Activated T-cell treated with anti-CD3 and anti-CD28 coated beads, Interleukin-2, amount 50 U/mL, for 72 hours (primary cell): ENCODE data around the gene ADORA3. TPM values are rescaled to one million over a fixed set of nuclear protein-coding genes. Genes with fewer than 3 reads are reported as not detected.

Experiments
- ATAC-seq, 2 donors: fragments of 150-1000 bp; cut with Tn5 transposase; replicated peaks in 1 of 2; 2 replicates each; pipeline ENCODE4 v1.10.0; 2021; ENCODE audit warnings: moderate library complexity in 2 of 2, mild to moderate bottlenecking in 1 of 2
- DNase-seq, 2 donors: peaks; one replicate each; pipeline ENCODE4 v3.0.0; 2021 to 2022; ENCODE audit warnings: mixed read lengths in 1 of 2
- H3K27ac Mint-ChIP-seq: one replicate; pipeline ENCODE4 v1.8.0; 2022; ENCODE audit warnings: mild to moderate bottlenecking, moderate library complexity, mixed read lengths
- H3K27me3 Mint-ChIP-seq: one replicate; pipeline ENCODE4 v1.8.0; 2022; ENCODE audit warnings: low read depth, mixed read lengths
- H3K36me3 Mint-ChIP-seq, 2 donors: one replicate each; pipeline ENCODE4 v1.8.0; 2022; ENCODE audit warnings: mixed read lengths in 2 of 2, mild to moderate bottlenecking in 1 of 2; ENCODE audit not compliant: insufficient read depth in 2 of 2
- H3K4me1 Mint-ChIP-seq: one replicate; pipeline ENCODE4 v1.8.0; 2022; ENCODE audit warnings: low read depth, mixed read lengths
- H3K4me3 Mint-ChIP-seq, 2 donors: one replicate each; pipeline ENCODE4 v1.8.0; 2022; ENCODE audit warnings: mild to moderate bottlenecking in 2 of 2, mixed read lengths in 2 of 2, moderate library complexity in 2 of 2
- H3K9me3 Mint-ChIP-seq, 2 donors: one replicate each; pipeline ENCODE4 v1.8.0; 2022; ENCODE audit warnings: mixed read lengths in 2 of 2
- total RNA-seq, 2 donors: library from RNA; stranded (reverse); gene quantifications; one replicate each; pipeline ENCODE4 v1.2.3, GENCODE V29; 2022

Gene ADORA3
- total RNA-seq, 2 donors from 2014 or later = 0.58 TPM; not detected in 1

DNA sequence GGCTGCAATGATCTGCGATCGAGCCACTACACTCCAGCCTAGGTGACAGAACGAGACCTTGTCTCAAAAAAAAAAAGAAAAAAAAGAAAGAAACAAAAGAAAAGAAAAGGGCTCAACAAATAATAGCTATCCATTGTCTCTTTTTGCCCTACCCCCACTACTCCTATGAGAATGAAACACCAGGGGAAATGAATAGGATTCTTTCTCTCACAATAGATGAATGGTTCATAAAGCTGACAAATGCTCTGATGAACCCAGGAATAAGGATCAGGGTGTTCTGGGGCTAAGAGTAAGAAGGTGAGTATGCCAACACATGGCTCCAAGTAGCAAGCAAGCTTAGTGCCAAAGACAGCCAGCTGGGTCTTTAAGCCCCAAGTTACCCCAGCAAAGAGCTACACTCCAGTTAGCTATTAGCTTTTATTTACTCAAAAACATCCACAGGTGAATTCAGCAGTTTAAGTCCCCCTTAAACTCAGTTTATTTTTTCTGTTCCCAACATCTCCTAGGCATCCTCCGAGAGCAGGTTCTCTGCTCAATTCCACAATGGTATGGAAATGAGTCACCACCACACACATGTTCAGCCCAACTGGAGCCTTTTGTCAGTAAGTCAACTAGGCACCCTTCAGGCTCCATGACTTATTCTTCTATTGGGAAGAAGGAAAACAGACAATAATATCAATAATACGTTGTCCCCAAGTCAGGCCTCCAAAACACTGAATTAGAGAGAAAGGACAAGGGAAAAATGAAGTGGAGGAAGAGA, 4.2 kb downstream of the ADORA3 start:
- Mint-ChIP-seq H3K36me3 (peaks cover 16 to 17% of the 10 kb centered on the region in 2 donors), H3K9me3 (peaks cover 7 to 16% of the 10 kb centered on the region in 2 donors), H3K27me3 (no peaks in the 10 kb centered on the region), H3K4me1 (peaks cover 41% of the 10 kb centered on the region), H3K4me3 (no peak overlapping the region), H3K27ac (no peak overlapping the region)
- ATAC-seq (no peak), DNase-seq (no peak)

DNA sequence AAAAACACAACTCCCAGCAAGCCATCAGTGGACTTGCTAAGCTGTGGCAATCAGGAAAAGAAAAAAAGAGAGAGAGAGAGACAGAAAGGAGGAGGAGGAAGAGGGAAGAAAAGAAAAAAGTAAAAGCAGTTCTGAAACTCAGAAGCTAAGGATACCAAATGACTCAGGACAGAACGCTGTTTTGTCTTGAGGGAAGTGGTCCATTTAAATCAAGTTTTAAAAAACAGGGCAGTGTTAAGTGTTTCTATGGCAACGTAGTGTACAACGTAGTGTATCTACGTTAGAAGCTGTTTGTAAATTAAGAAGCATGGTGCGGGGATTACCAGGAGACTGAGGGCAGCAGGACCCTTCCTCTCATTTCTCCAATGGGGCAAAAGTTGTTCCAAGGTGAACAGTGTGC, 5.8 kb downstream of the ADORA3 start:
- H3K4me3 Mint-ChIP-seq = peak overlapping the region; percentile 46 to 47
- DNase-seq = no peak

DNA sequence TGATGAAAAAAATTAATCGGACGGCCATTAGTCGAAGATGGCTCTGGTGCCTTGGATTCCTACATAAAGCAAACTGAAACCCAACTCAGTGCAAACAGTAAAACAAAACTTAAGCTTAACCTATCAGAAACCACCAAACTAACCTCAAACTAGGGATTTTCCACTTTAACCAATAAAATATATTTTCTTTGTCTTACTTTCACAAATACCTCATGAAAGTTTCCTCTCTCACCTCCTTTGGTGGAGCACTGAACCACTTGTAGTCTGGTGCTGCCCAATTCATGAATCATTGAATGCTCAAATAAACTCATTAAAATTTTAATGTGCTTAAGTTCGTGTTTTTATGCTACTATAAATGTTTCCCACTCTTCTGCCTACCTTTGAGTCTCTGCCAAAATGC, 7.0 kb downstream of the ADORA3 start:
- DNase-seq = no peak
- Mint-ChIP-seq H3K27ac (peak overlapping the region; percentile 90), H3K27me3 (no peaks in the 10 kb centered on the region), H3K9me3 (peaks cover 8 to 17% of the 10 kb centered on the region in 2 donors), H3K4me3 (peak overlapping the region in 1 of 2 donors; percentile 54), H3K4me1 (peaks cover 33% of the 10 kb centered on the region), H3K36me3 (peaks cover 16 to 17% of the 10 kb centered on the region in 2 donors)
- peak; percentile 80 to 85 for ATAC-seq

More for the DNA sequence above, 5.8 kb downstream of the ADORA3 start:
- Mint-ChIP-seq H3K9me3 (peaks cover 8 to 17% of the 10 kb centered on the region in 2 donors), H3K27me3 (no peaks in the 10 kb centered on the region), H3K27ac (peak overlapping the region; percentile 44), H3K4me1 (peaks cover 30% of the 10 kb centered on the region), H3K36me3 (peaks cover 16 to 17% of the 10 kb centered on the region in 2 donors)
- peak; percentile 60 to 66 for ATAC-seq

DNA sequence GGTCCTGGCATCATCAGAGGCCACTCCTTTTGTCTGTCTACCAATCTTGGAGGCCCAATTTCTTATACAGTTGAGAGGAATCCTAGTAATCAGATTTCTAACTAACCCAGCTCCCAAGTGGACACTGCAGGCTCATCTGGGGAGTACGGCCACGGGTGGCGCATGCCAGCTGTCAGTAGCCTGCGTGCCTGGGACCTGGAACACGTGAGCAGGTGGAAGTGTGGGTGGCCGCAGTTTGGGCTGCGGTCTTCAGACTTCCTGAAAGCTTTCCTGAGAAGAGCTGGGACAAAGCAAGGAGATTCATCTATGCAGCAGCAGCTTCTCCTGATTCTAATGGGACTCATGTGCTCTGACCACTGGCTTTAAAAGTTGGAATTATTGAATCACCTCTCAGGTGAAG, 12.4 kb downstream of the ADORA3 start:
- Mint-ChIP-seq H3K9me3 (peaks cover 5 to 8% of the 10 kb centered on the region in 2 donors), H3K27me3 (no peaks in the 10 kb centered on the region), H3K4me1 (peaks cover 14% of the 10 kb centered on the region), H3K27ac (no peak overlapping the region), H3K36me3 (peaks cover 4 to 8% of the 10 kb centered on the region in 2 donors), H3K4me3 (no peak overlapping the region)
- no peak for ATAC-seq
- no peak for DNase-seq

DNA sequence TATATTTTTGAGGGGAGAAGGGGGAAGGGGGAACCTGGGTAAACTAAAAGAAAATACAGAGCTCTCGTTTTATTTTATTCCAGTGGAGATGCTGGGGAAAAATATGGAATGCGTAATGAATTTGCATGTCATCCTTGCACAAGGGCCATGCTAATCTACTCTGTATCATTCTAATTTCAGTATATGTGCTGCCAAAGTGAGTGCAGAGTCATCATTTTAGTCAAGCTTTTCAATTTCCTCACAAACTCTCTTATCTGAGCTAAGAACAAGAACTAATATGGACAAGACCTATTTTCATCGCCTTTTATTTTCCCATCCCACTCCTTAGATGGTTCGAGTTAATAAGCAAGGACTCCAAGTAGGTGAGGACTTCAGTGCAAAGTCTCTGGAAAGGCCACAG, 13.2 kb downstream of the ADORA3 start:
- Mint-ChIP-seq H3K27ac (no peak overlapping the region), H3K4me1 (peaks cover 8% of the 10 kb centered on the region), H3K9me3 (peaks cover 3 to 5% of the 10 kb centered on the region in 2 donors), H3K4me3 (no peak overlapping the region), H3K36me3 (peaks cover under 1 to 4% of the 10 kb centered on the region in 2 donors), H3K27me3 (no peaks in the 10 kb centered on the region)
- DNase-seq = no peak
- ATAC-seq = no peak

DNA sequence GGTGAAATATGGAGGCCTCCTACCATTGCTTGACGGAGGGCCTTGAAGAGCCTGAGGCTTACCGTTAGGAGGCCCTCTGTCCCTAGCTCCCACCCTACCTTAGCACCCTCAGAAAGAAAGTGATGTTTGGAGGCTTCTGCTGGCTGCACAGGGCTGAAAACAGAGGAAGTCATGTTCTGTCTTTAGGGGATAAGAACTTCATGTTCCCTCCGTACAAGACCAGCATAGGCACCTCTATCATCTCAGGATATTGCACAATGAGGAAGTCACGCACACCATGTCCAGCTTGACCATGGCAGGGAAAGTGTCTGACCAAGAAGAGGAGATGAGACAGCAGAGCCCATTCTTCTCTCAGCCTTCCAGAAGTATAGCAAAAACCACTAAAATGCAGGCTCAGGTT, 13.8 kb downstream of the ADORA3 start:
- Mint-ChIP-seq H3K36me3 (peaks cover 0 to 1% of the 10 kb centered on the region in 2 donors), H3K4me1 (peaks cover 8% of the 10 kb centered on the region), H3K4me3 (no peak overlapping the region), H3K27ac (no peak overlapping the region), H3K27me3 (no peaks in the 10 kb centered on the region), H3K9me3 (peaks cover 3 to 5% of the 10 kb centered on the region in 2 donors)
- ATAC-seq (no peak), DNase-seq (no peak)

DNA sequence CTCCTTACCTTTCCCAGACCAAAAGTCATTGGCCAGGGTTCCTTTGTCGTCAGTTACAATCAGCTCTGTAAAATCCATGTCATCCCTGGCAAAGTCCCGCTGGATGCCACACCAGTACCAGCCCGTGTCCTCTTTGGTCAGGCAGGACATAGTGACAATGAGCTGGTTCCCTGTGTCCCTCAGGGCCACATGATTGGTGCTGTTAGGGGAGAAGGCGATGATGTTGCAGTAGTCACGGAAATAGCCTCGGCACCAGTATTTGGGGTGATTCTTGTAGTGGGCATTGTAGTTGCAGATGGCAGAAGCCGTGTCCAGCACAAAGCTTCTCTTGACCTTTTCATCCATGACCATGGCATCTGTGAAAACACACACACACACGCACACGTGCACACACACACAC, 14.8 kb downstream of the ADORA3 start:
- no peak overlapping the region for H3K4me3 Mint-ChIP-seq
- ATAC-seq = no peak
- no peak overlapping the region for H3K27ac Mint-ChIP-seq

DNA sequence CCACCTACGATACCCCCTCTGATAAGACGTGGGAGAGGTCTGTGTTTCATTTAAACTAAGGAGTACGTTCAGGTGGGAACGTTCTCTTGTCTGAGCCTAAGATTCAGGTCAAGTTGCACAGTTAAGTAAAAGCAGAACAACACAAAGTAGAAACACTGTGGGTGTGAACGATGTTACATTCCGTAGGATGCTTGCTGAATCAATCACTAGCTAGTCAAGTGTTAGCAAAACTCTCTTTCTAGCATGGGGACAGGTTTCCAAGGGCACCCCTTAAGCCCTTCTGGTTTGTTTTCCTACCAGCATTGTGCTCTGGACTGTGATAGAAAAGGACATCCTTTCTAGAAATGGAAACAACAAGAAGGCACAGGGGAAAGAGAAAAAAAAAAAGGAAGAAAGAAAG, 16.3 kb downstream of the ADORA3 start:
- Mint-ChIP-seq H3K9me3 (no peaks in the 10 kb centered on the region), H3K27ac (no peak overlapping the region), H3K27me3 (no peaks in the 10 kb centered on the region), H3K36me3 (no peaks in the 10 kb centered on the region), H3K4me3 (no peak overlapping the region), H3K4me1 (peaks cover 12% of the 10 kb centered on the region)
- ATAC-seq (no peak), DNase-seq (no peak)

More for the DNA sequence above, 14.8 kb downstream of the ADORA3 start:
- Mint-ChIP-seq H3K4me1 (peaks cover 8% of the 10 kb centered on the region), H3K36me3 (no peaks in the 10 kb centered on the region), H3K27me3 (no peaks in the 10 kb centered on the region), H3K9me3 (no peaks in the 10 kb centered on the region)
- no peak for DNase-seq

DNA sequence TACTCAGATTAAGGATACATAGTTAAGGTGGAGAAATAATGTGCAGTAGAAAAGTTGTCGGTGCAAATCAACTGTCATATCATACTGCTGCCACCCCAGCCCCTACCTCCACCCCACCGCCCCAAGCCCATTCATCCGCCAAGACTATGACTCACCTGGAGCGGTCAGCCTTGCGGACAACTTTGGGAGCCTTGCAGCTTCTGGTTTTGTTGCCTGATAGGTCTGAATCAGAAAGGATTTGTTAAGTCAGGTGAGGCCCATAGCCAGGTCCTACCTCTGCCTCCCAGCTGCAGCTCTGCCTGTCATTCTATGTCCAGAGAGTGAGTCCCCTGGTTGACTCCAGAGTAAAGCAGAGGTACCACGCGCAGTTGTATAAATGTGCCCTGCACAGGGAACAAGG, 17.0 kb downstream of the ADORA3 start:
- Mint-ChIP-seq H3K9me3 (no peaks in the 10 kb centered on the region), H3K4me3 (no peak overlapping the region), H3K36me3 (no peaks in the 10 kb centered on the region), H3K27ac (no peak overlapping the region), H3K27me3 (no peaks in the 10 kb centered on the region), H3K4me1 (peaks cover 10% of the 10 kb centered on the region)
- no peak for ATAC-seq
- DNase-seq = no peak

DNA sequence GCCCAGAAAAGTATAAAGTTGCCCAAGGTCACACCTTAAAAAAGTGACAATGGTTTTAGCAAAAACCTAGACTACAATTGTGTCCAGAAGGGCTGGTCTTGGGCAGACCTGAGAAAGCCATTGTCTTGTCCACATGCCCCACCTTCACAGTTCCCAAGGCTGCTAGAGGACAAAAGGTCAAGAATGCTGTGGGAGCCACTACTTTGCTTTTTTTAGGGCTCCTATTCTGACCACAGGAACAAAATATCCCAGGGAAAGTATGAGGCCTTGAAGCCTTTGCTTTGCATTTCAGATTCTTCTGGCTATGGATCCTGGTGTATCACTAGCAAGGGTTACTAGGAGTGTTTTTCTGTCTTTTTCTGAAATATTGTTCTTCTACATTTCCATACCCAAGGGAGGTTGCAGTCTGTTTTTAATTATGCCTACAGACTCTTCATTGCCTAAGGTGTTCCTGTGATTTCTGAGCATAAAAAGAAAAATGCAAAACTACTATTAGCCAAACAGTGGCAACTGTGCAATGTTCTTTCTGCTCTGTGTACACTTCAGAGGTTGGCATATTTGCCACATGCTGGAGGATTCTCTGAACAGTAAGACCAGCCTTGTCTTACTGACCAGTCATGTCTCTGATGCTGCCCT, 18.9 kb downstream of the ADORA3 start:
- ATAC-seq (no peak), DNase-seq (no peak)
- Mint-ChIP-seq H3K36me3 (no peaks in the 10 kb centered on the region), H3K4me3 (no peak overlapping the region), H3K27me3 (no peaks in the 10 kb centered on the region), H3K27ac (no peak overlapping the region), H3K4me1 (peaks cover 4% of the 10 kb centered on the region), H3K9me3 (no peaks in the 10 kb centered on the region)

DNA sequence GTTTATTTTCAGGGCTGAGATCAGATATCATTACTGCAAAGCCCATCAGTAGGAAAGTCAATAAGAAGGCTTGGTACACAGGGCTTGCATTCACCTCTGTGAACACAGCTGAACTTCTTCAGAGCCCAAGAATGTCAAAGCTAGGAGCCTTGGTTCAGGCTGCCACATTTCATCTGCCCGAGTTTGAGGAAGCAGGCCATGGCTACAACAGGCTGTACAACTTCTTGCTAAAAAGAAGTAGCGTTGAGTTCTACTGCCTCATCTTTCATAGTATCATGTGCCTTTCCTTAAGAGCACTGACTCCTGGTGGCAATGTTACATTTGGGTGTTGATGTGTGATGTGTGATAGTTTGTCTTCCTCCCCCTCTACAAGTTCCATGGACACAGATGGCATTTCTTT, 19.6 kb downstream of the ADORA3 start:
- Mint-ChIP-seq H3K4me1 (peaks cover 4% of the 10 kb centered on the region), H3K27me3 (no peaks in the 10 kb centered on the region), H3K36me3 (no peaks in the 10 kb centered on the region), H3K4me3 (no peak overlapping the region), H3K9me3 (no peaks in the 10 kb centered on the region), H3K27ac (no peak overlapping the region)
- DNase-seq = no peak
- ATAC-seq = no peak

DNA sequence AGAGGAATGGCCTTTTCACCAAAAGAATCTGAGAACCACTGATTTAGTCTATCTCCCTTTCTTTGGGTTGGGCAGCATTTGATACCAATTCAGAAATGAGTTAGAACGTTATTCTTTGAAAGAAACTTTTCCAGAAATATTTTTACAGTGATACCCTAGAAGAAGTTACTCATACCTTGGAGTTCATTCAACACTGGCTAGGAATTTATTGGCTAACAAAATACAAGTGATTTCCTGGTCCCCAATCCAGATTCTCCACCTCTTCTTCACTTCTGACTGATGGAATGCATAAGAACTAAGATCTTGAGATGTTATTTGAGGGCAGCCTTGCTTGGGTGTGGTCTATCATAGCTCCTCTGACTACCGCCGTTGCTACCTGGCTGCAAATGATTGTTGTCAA, 20.3 kb downstream of the ADORA3 start:
- DNase-seq (no peak), ATAC-seq (no peak)
- Mint-ChIP-seq H3K36me3 (peaks cover 0 to 3% of the 10 kb centered on the region in 2 donors), H3K4me3 (no peak overlapping the region), H3K27me3 (no peaks in the 10 kb centered on the region), H3K4me1 (peaks cover 8% of the 10 kb centered on the region), H3K9me3 (no peaks in the 10 kb centered on the region), H3K27ac (no peak overlapping the region)

DNA sequence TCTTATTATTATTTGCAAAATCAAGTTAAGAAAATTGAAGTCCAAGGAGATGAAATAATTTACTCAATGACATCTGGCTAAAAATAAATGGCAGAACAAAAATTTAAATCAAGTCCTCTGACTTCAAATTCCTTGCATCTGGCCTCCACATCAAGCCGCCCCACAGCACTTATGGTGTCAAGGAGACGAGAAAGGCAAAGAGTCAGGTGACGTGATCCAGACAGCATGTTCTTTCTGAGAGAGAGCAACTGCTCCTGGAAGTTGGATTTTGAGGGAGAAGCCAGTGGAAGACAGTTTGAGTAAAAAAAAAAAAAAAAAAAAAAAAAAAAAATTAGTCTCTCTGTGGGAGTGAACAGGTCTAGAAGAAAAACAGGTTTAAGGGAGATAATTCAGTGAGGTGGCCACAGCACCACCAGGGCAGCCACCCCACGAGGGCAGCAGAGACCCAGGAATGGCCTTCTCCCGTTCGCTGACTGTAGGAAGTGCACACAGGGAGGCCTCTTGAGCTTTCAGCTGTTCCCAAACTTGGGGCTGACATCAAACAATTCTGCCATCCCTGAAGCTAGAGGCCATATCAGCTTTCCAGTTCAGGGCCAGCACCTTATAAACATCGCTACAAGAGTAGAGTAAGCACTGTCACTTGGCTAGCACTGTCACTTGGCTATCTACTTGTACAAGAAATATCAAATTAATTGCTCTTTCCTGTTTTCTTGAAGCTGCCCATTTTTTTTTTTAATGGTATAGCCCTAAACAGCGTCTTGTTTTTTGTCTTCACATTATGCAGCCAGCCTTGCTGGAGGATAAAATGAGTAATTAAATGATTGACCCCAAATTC, 21.8 kb downstream of the ADORA3 start:
- Mint-ChIP-seq H3K4me3 (no peak overlapping the region), H3K4me1 (peaks cover 24% of the 10 kb centered on the region), H3K27me3 (no peaks in the 10 kb centered on the region), H3K36me3 (peaks cover 2 to 7% of the 10 kb centered on the region in 2 donors), H3K9me3 (no peaks in the 10 kb centered on the region), H3K27ac (no peak overlapping the region)
- DNase-seq (peak; percentile 68 to 69), ATAC-seq (peak; percentile 76 to 78)
